Suppressor macrophage treated with lipopolysaccharide for 4 hours (primary cell): ENCODE measurements around the gene XPR1.

Experiments
- DNase-seq: peaks from one replicate; pipeline ENCODE4 v3.0.0-alpha.2; 2020

The XPR1 gene

DNA sequence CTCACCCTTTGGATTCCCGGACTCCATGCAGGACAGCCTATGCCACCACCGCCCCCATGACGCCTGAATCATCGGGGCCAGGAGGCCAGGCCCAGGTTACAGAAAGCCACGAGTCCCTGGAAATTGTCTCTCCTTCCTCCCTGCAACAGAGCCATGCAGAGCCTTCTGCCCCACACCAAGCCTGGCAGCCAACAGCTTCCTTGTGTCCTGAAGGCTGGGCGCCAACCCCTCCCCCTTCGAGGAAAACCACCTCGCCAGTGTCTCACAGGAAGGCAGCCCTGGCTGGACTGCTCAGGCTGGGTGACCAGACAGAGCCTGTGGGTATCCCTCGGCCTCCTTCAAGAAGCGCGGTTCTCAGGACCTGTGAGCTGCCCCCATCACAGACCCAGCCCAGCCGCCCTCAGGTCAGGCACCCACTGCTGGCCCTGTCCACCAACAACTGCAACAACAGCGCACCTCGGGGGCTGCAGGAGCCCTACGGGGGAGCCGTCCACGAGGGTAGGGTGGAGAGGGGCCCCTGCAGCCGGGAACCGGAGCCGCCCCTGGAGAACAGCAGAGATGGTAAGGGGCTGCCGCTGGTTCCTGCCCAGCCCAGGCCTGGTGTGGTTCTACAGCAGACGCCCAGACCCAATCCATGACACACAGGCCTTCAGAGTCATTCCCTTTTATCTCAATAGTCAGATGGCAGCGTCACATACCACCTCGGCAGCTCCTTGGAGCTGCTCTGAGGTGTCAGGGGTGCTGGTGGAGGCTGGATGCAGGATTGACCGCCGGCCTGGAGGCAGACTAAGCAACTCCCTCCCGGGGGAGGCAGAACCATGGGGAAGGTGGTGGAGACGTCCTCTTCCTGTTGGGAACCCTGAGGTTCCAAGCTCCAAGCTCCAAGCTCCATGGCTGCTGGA lies 304.5 kb downstream of the XPR1 start:
- no peak for DNase-seq

DNA sequence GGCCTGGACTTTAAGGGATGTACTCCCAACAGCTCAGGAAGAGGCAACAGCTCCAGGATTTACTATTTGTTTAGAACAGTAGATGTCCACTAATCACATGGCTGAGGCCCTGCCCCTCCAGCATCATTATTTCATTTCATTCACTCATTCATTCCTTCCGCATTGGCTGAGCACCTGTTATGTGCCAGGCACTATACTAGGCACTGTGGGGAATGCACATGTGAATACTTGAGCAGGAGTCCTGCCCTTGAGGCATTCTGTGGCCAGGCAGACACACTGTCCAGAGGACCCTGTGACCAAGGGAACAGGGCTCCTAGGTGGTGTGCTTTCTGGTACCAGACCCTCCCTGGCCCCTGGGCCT lies 305.2 kb downstream of the XPR1 start:
- DNase-seq, result no peak

DNA sequence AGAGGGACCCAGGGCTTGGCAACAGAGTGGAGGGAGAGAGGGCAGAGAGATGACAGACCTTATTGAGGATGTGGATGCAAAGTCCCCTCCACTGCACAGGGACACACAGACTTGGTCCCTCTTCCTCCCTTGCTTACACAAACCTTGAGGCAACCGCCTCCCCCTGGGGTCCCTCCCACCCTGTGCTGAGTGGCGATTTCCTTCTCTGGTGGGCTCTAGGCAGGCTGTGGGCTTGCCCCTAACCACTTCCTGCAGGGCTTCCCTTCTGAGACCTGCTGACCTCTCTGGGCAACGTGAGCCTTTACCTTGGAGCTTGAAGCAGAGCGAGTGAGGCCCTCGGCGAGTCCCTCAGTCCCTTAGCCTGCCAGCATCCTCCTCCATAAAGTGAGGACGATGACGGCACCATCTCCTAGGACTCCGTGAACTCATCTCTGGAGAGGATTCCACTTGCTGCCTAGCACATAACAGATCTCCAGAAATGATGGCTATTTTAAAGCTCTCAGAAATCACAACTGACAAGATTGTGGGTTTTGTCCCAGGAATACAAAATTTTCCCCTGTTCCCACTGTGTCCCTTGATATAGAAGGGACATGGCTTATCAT lies 305.9 kb downstream of the XPR1 start:
- DNase-seq, result no peak

DNA sequence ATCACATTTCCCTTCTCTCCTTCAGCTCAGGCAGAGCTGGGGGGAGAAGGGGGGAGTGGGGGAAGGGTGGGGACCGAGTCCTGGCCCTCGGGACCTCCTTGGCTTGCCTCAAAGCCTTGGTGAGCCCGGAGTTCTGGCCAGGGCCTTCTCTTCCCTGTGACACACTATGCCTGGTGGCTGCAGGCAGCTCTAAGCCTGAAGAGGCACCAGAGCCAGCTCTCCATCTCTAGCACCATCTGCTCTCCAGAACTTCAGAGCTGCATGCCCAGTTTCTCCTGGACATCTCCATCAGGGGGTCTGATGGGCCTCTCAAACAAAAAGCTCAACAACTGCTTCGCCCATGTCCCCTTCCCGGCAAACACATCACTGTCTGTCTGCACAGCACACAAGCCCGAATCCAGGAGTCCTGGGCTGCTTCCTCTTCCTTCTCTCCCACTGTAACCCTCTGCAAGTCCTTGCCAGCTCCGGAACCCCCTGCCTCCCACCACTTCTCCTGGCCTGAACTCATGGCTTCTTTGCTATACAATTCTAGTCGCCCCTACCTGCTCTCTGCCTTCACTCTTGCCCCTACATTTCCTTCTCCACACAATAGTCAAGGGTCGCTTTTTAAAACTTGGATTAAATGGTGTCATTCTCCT lies 307.4 kb downstream of the XPR1 start:
- no peak for DNase-seq

DNA sequence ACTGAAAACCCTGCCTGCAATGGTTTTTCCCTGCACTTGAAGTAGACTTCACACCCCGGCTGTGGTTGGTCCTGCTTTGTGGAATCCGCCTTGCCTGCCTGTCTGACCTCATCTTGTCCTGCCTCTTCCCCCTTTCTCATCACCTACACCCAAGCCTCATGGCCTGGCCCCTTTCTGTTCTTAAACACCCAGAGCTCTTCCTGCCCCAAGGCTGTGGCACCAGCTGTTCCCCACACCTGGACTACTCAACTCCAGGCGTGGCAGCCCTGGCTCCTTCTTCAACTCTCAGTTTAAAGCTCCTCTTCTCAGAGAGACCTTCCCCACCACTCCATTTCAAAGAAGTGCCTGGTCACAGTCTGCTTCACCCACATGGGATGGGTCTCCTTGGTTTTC lies 307.9 kb downstream of the XPR1 start:
- DNase-seq, result no peak
